GM18868 (cell line): ENCODE data around the gene SPOCK1.
"Not testable (repeated sequence)": the region's sequence is repeated elsewhere in the genome, so short reads cannot be mapped to it uniquely, and the experiment has no call there.

ENCODE experiments used
- ATAC-seq: cut with Tn5 transposase; IDR thresholded peaks from one replicate; pipeline ENCODE4 v1.9.1; 2021; ENCODE audit warnings: mild to moderate bottlenecking, moderate library complexity; ENCODE audit not compliant: unreplicated experiment

SPOCK1 gene

DNA sequence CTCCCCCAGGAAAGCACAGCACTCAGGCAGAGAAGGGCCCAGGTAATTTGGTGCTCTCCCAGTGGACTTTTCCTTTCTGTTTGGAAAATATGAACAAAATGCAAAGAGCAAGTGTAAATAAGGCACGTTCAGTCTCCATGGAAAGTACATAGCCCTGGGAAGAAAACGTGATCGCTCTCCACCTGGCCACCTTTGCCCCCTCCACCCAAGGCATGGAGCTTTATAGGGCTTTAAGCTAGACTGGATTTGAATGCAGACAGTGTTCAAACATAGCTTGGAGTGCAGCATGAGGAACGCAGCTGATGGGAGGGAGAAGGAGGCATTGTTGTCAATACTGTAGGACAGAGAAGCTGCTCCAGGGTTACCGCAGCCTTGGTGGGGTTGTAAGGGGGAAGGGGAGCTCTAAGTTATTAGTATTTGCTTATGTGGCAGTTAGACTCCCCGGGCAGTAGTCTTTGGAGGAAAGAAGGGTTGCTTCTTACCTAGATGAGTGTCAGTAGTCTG lies 500.2 kb downstream of the SPOCK1 start:
- ATAC-seq = no peak

DNA sequence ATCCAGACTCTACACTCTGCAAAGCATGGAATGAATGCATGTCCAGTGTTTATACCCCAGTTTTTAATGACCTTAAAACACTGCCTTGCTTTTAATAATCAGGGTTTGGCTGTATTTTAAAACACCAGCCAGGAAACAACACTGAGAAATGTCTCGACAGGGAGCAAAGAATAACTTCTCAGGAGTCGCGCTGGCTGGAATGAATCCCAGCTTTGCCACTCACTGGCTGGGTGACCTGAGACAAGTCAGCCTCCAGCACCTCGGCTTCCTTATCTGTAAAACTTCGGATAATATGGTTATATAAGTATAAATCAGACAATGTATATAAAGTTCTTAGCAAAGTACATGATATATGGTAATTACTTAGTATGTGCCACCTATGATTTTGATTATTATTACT lies 505.0 kb downstream of the SPOCK1 start:
- ATAC-seq = no peak

DNA sequence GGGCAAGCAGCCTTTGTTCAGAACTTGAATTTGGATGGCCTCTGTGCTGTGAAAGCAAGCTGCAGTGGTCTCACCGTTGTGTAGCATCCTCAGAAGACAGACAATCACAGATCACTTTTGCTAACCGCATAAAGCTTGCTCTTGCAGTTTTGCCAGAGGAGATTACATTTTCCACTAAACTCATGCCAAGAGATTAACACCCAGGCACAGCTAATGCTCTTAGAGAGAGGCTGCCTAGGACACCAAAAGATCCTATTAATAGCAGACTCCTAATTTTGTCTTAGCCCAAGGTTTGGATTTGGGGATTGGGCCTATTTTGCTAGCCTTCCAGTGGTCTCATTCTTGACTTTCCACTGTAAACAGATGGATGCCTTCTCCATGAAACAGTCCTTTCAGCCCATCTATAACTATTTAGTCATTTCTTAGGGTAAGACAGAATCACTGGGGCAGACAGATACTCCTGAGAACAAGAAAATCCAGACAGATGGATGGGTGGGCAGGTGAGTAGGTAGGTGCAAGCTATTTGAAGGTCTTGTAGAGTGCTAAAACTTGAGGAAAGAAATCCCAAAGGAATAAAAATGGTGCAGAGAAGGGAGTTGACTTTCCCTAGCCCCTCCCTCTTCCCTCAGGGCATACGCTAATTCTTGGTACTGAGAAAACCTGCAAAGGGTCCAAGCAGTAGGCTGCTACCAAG lies 506.2 kb downstream of the SPOCK1 start:
- ATAC-seq = no peak

DNA sequence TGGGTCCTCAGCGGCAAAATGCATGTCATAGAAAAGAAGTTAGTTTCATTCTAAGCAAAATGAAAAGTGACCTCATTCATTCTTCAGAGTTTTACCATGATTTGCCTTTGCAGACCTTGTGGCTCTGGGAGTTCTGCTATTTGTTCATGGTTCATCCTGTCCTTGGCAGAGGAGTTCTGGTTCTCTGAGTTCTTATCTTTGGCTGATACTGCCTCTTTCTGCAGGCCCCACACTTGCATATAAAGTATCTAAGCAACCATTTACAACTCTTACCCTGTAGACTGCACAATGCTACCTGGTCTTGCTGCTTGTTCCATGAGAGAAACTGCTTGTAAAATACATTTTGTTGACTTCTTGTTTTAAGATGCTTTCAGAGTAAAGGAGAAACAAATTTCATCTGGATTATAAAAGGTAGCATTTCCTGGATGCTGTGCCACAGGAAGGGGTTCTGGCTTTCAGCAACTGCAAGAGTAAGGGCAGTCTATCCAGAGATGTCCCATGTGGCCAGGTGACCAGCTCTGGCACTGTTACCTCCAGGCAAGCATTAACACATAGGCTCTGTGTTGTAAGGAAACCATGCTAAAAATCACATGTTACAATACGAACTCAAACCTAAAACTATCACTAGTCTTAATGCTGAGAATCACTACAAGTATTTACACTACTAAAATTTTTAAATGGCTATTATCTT lies 513.2 kb downstream of the SPOCK1 start:
- no peak for ATAC-seq

DNA sequence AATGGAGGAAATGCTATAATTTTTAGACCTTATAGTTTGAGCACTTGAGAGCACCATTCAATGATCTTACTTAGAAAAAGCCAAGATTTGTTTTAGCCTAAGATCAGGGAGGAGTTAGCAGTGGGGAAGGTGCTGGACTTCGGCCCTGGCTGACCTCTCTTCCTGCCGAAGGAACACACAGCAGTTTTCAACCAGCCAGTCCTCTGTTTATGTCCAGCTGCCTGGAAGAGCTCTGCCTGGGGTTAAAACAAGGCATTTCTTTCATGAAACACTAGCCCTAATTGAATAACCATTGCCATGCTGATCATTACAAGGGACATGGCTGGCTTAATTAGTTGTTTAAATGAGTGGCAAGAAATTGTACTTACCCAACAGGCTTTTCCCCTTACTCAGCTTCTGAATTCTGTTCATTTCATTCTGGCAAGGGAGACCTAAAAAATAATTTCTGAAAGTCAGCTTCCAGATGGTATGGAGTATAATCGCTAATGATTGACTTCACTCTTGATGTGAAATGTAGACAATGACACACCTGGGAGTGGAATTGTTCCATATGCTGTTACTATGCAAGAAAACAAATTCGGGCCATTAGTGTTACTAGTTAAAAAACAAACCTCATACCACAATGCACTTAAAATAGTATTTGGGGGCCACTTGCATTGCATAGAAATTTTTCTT lies 514.2 kb downstream of the SPOCK1 start:
- ATAC-seq = no peak

DNA sequence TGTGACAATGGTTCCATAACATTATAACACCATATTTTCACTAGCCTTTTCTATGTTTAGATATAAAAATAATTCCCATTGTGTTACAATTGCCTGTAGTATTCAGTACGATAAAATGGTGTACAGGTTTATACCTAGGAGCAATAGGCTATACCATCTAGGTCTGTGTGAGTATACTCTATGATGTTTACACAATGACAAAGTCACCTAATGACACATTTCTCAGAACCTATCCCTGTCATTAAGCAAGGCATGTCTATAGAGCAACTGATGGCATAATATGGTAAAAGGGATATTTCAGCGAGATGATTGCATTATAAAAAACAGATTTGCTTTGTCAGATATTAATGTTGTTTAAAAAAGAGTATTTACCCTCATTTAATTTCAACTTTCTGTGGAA lies 517.2 kb downstream of the SPOCK1 start:
- no peak for ATAC-seq

DNA sequence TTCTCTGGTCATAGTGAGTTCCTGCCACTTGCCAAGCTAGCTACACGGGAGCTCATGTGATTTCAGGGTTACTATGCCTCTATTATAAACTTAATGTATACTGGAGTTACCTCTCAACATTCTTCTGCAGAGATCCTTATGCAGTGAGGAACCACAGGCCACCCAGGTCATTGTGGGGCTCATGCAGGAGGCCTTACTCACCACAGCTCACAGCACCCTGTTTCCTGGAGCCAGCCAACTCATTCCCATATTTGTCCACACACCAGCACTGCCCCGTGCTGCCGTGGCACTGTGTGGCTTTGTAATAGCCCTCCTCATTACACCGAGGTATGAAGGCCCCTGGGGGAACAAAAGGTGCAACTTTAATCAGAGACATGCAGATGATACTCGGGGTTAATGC lies 520.0 kb downstream of the SPOCK1 start:
- no peak for ATAC-seq

DNA sequence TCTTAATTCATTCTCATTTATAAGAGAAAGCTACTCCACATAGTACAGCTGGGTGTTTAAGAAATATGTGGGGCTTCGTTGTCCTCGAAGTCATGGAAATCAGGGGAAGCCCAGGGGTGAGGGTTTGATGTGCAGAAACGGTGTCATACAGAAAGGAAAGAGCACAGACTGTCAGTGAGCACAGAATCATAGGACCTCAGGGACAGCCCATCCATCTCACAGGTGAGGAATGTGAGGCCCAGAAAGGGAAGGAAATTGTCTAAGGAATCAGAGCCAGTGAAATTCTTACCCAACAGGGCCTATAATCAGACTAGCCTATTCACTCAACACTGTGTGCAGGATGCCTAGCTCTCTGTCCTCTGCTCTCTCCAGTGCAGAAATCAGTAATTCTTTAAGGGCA lies 535.6 kb downstream of the SPOCK1 start:
- ATAC-seq = no peak

DNA sequence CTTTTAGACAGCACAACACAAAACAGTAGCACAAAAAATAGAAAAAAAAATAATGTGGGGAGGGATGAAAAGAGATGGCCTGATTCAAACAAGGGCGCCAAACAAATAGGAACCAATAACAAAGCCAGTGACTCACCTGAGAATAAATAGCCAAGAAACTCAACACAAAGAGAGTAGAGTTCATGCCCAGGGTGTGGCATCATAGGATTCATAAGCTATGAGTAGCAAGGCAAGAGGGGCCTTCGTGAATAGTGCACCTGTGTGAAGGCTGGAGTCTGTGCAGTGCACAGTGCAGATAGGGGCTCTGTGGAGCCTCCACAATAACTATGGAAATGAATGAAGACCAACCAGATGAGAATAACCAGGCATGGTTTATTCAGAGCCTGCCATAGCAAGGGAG lies 541.7 kb downstream of the SPOCK1 start:
- ATAC-seq = no peak

DNA sequence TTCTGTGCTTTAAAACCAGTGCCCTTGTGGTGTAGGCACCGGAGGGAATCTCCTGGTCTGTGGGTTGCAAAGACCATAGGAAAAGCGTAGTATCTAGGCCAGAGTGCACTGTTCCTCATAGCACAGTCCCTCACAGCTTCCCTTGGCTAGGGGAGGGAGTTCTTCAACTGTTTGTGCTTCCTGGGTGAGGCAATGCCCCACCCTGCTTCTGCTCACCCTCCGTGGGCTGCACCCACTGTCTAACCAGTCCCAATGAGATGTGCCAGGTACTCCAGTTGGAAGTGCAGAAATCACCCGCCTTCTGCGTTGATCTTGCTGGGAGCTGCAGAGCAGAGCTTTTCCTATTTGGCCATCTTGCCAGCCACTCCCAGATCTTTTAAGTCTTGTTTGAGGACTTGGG lies 545.0 kb downstream of the SPOCK1 start:
- not testable (repeated sequence) for ATAC-seq

DNA sequence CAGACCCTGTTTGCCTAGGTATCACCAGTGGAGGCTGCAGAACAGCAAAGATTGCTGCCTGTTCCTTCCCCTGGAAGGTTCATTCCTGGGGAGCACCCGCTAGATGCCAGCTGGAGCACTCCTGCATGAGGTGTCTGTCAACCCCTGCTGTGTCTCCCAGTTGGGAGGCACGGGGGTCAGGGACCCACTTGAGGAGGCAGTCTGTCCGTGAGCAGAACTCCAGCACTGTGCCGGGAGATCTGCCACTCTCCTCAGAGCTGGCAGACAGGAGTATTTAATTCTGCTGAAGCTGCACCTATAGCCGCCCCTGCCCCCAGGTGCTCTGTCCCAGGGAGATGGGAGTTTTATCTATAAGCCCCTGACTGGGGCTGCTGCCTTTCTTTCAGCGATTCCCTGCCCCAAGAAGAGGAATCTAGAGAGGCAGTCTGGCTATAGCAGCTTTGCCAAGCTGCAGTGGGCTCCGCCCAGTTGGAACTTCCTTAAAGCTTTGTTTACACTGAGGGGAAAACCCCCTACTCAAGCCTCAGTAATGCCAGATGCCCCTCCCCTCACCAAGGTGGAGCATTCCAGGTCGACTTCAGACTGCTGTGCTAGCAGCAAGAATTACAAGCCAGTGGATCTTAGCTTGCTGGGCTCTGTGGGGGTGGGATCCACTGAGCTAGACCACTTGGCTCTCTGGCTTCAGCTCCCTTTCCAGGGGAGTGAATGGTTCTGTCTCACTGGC lies 545.6 kb downstream of the SPOCK1 start:
- ATAC-seq = peak; percentile 52

DNA sequence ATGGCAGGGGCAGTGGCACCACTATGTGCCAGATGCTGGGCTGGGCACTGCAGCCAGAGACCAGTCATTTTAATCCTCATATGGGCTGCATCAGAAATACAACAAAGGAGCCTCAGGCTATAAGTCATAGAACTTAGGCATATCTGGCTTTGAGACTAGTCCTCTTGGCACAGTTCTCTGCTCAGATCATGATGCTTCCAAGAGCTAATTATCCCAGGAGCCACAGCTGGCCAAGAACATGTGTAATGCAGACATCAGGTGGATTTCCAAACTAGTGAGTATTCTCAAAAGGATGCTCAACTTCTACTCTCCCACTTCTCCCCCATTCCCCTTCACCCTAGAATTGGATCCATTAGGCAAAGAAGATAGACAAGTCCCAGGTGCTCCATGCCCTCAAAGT lies 571.6 kb downstream of the SPOCK1 start:
- ATAC-seq = no peak

DNA sequence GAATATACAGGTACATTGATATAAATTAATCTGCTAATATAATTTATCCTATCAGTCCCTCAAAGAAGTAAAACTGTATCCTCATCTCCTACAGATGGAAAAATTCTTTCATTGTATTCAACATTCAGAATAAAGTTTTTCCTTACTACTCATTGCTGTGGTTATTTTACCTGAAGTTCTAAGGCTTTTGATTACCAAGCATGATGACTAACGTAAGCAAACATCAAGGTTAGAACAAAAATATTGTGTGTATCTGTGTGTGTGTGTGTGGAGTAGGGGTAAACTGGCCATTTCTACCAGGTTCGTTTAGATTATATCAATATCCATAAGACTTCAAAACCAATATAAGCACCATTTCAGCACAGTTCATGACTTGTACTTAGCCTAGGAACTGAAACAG lies 573.1 kb downstream of the SPOCK1 start:
- no peak for ATAC-seq
